ENCODE measurements around the gene ZNF646.

The ZNF646 gene

GRCh38 chr16:31110106-31111034 lies 36.1 kb downstream of the ZNF646 start:
- peaks cover 25% of the 10 kb centered on the region for H3K4me1 ChIP-seq (ENCODE audit: control insufficient read depth, low read length)
- TF ChIP-seq CTCF (IDR thresholded peaks at IDR 0.05; ENCODE audit: low read depth, low read length, poor library complexity, severe bottlenecking) (no peak), EZH2phosphoT487 (IDR thresholded peaks at IDR 0.05; ENCODE audit: borderline replicate concordance, low read length) (no peak)
- H3K27ac ChIP-seq (ENCODE audit: low read depth, low read length): no peak overlapping the region

GRCh38 chr16:31111881-31112466 lies 37.8 kb downstream of the ZNF646 start:
- H3K79me2 ChIP-seq (ENCODE audit: control insufficient read depth, low read length): peaks cover 35% of the 10 kb centered on the region
- no peaks in the 10 kb centered on the region for H3K9me2 ChIP-seq (replicated peaks; ENCODE audit: control insufficient read depth, low read length)
- no peak overlapping the region for H3K4me3 ChIP-seq (ENCODE audit: low read length)
- H3K9me3 ChIP-seq (ENCODE audit: control insufficient read depth, insufficient read depth, low read length): no peaks in the 10 kb centered on the region
- no peaks in the 10 kb centered on the region for H3K27me3 ChIP-seq (ENCODE audit: control insufficient read depth, low read length)
- peaks cover 9% of the 10 kb centered on the region for H3F3A ChIP-seq (ENCODE audit: control insufficient read depth, insufficient read depth)
- H3K4me1 ChIP-seq (ENCODE audit: control insufficient read depth, low read length): peaks cover 26% of the 10 kb centered on the region
- no peak overlapping the region for H3K4me2 ChIP-seq (ENCODE audit: low read length)
- TF ChIP-seq EZH2phosphoT487 (IDR thresholded peaks at IDR 0.05; ENCODE audit: borderline replicate concordance, low read length) (no peak), CTCF (IDR thresholded peaks at IDR 0.05; ENCODE audit: low read depth, low read length, poor library complexity, severe bottlenecking) (no peak)
- no peak overlapping the region for H3K27ac ChIP-seq (ENCODE audit: low read depth, low read length)
- H4K20me1 ChIP-seq (ENCODE audit: control insufficient read depth, insufficient read depth, low read depth, low read length): no peaks in the 10 kb centered on the region
- peaks cover 48% of the 10 kb centered on the region for H3K36me3 ChIP-seq (ENCODE audit: control insufficient read depth, low read length)

More at GRCh38 chr16:31110106-31111034, 36.1 kb downstream of the ZNF646 start:
- H3K27me3 ChIP-seq (ENCODE audit: control insufficient read depth, low read length): no peaks in the 10 kb centered on the region
- H3K36me3 ChIP-seq (ENCODE audit: control insufficient read depth, low read length): peaks cover 48% of the 10 kb centered on the region
- H3K9me3 ChIP-seq (ENCODE audit: control insufficient read depth, insufficient read depth, low read length): no peaks in the 10 kb centered on the region
- H3K9me2 ChIP-seq (replicated peaks; ENCODE audit: control insufficient read depth, low read length): no peaks in the 10 kb centered on the region
- no peaks in the 10 kb centered on the region for H4K20me1 ChIP-seq (ENCODE audit: control insufficient read depth, insufficient read depth, low read depth, low read length)
- peaks cover 20% of the 10 kb centered on the region for H3K79me2 ChIP-seq (ENCODE audit: control insufficient read depth, low read length)
- no peak overlapping the region for H3K4me2 ChIP-seq (ENCODE audit: low read length)
- H3F3A ChIP-seq (ENCODE audit: control insufficient read depth, insufficient read depth): peaks cover 9% of the 10 kb centered on the region
- H3K4me3 ChIP-seq (ENCODE audit: low read length): no peak overlapping the region

- no peak for TF ChIP-seq EZH2phosphoT487 (IDR thresholded peaks at IDR 0.05; ENCODE audit: borderline replicate concordance, low read length)
- TF ChIP-seq CTCF (IDR thresholded peaks at IDR 0.05; ENCODE audit: low read depth, low read length, poor library complexity, severe bottlenecking): no peak
- no peak overlapping the region for H3K4me2 ChIP-seq (ENCODE audit: low read length)
- peaks cover 34% of the 10 kb centered on the region for H3K79me2 ChIP-seq (ENCODE audit: control insufficient read depth, low read length)
- no peak overlapping the region for H3K27ac ChIP-seq (ENCODE audit: low read depth, low read length)
- H3K27me3 ChIP-seq (ENCODE audit: control insufficient read depth, low read length): no peaks in the 10 kb centered on the region
- peaks cover 9% of the 10 kb centered on the region for H3F3A ChIP-seq (ENCODE audit: control insufficient read depth, insufficient read depth)
- peaks cover 48% of the 10 kb centered on the region for H3K36me3 ChIP-seq (ENCODE audit: control insufficient read depth, low read length)
- peaks cover 19% of the 10 kb centered on the region for H3K4me1 ChIP-seq (ENCODE audit: control insufficient read depth, low read length)
- H3K9me2 ChIP-seq (replicated peaks; ENCODE audit: control insufficient read depth, low read length): no peaks in the 10 kb centered on the region
- H3K4me3 ChIP-seq (ENCODE audit: low read length): no peak overlapping the region
- H4K20me1 ChIP-seq (ENCODE audit: control insufficient read depth, insufficient read depth, low read depth, low read length): no peaks in the 10 kb centered on the region
- H3K9me3 ChIP-seq (ENCODE audit: control insufficient read depth, insufficient read depth, low read length): no peaks in the 10 kb centered on the region
Measured at GRCh38 chr16:31112711-31113110, 38.5 kb downstream of the ZNF646 start.
